Ishikawa (cell line): ENCODE data around the gene MTA1.

Experiments used
- CREB1 ChIP-seq: IDR thresholded peaks from 2 replicates; pipeline ENCODE4 v1.6.1; 2012; ENCODE audit warnings: low read depth
- RAD21 ChIP-seq: IDR thresholded peaks from 2 replicates; pipeline ENCODE4 v1.6.1; 2012; ENCODE audit warnings: low read depth
- REST ChIP-seq: IDR thresholded peaks from 2 replicates; pipeline ENCODE4 v1.6.1; 2012; ENCODE audit warnings: low read depth, mild to moderate bottlenecking
- TAF1 ChIP-seq: IDR thresholded peaks from 2 replicates; pipeline ENCODE4 v1.6.1; 2012; ENCODE audit warnings: low read depth, mild to moderate bottlenecking

DNA sequence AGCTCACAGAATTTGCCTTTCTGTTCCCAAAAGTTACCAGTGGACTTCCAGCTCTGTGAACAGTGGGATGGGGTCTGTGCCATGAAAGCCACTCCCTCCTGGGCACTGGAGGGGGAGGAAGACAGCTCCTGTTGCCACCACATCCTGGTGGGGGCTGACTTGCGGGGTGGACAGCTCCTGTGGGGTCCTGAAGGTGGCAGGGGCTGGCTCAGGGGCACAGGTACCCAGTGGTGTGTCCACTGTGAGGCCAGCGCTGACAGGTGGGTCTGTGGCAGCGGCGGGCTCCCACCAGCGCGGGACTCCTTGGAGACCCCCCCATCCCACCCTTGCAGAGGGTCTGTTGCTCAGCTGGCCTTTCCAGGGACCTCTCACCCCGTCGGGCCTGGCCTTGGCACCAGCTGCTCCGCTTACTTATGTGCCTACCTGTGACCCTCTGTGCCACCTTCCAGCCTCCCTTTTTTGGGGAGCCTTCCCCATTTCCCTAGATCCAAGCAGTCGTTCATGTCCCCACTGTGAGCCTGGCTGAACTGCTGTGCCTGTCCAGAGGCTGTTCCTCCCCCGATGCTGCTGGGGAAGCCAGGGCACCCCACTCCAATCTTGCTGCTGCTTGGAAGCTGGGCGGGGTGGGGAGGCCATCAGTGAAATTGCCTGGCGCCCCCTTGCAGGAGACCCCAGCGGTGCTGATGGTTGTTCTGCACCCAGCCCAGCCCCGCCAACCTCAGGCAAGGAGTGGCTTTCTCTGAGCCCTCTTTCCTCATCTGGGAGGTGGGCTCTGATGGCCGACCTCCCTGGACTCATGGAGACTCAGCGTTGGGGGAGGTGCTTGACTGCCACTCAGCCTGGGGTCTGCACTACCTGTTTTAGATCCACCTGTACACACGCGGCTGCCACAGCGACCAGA is 73.6 kb downstream of the MTA1 start:
- TF ChIP-seq CREB1, result no peak
- no peak for TF ChIP-seq REST
- no peak for TF ChIP-seq TAF1
- no peak for TF ChIP-seq RAD21
